ENCODE results near the gene TUT1.
"Not testable (repeated sequence)": the region's sequence is repeated elsewhere in the genome, so short reads cannot be mapped to it uniquely, and the experiment has no call there.

DNA sequence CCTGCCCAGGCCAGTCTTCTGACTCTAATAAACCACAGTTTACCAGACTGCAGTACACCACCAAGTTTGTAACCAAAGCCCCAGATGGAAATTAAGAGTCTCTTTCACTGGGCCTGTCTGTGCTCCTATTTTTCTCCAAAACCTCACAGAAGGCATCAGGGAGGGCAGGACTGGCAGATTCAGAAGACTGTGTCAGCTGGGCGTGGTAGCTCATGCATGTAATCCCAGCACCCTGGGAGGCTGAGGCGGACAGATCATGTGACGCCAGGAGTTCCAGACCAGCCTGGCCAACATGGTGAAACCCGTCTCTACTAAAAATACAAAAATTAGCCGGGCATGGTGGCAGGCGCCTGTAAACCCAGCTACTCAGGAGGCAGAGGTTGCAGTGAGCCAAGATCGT lies 6.0 kb downstream of the TUT1 start:
- TF ChIP-seq, protein P1, sequence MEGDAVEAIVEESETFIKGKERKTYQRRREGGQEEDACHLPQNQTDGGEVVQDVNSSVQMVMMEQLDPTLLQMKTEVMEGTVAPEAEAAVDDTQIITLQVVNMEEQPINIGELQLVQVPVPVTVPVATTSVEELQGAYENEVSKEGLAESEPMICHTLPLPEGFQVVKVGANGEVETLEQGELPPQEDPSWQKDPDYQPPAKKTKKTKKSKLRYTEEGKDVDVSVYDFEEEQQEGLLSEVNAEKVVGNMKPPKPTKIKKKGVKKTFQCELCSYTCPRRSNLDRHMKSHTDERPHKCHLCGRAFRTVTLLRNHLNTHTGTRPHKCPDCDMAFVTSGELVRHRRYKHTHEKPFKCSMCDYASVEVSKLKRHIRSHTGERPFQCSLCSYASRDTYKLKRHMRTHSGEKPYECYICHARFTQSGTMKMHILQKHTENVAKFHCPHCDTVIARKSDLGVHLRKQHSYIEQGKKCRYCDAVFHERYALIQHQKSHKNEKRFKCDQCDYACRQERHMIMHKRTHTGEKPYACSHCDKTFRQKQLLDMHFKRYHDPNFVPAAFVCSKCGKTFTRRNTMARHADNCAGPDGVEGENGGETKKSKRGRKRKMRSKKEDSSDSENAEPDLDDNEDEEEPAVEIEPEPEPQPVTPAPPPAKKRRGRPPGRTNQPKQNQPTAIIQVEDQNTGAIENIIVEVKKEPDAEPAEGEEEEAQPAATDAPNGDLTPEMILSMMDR (conservative IDR thresholded peaks at IDR 0.05; ENCODE audit: low read length): not testable (repeated sequence)
- not testable (repeated sequence) for TF ChIP-seq EZH2phosphoT487 (IDR thresholded peaks at IDR 0.05; ENCODE audit: borderline replicate concordance, low read depth, low read length)

All from OCI-LY7 (cell line).